ENCODE data around the gene RBMX. TPM values are rescaled to one million over a fixed set of nuclear protein-coding genes. Genes with fewer than 3 reads are reported as not detected.

Gene RBMX
- total RNA-seq, 4 donors from 2014 or later, result 158 to 329 (median 317) TPM

DNA sequence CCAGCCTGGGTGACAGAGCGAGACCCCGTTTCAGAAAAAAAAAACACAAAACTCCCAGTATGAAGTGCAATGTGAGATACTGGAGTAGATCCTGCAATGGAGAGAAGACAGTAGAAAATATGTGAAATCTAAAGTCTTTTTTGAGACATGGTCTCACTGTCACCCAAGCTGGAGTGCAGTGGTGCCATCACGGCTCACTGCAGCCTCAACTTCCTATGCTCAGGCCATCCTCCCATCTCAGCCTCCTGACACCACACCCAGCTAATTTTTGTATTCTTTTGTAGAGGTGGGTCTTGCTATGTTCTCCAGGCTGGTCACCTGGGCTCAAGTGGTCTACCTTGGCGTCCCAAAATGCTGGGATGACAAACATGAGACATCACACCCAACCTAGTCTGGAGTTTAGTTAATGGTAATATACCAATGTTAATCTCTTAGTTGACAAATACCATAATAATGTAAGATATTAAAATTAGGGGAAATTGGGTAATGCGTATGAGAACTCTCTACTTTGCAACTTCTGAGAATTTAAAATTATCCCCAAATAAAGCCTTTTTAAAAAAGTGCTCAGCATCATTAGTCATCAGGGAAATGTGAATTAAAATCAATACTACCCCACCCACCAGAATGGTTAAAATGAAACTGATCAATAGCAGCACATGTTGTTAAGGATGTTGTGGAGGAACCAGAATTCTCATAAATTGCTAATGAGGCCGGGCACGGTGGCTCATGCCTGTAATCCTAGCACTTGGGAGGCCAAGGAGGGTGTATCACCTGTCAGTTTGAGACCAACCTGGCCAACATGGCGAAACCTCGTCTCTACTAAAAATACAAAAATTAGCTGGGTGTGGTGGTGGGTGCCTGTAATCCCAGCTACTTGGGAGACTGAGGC, 15.0 kb downstream of the RBMX start:
- Histone ChIP-seq H3K9me3 (no peaks in the 10 kb centered on the region), H3K27ac (peak overlapping the region in 2 of 4 donors; percentile 19 to 48), H3K36me3 (peaks cover 0 to 59% of the 10 kb centered on the region in 2 donors), H3K27me3 (no peaks in the 10 kb centered on the region), H3K4me3 (no peak overlapping the region), H3K4me1 (peaks cover 0 to 31% (median 0%) of the 10 kb centered on the region in 3 donors)
- 85 to 95% methylated on average over 3 to 8 of the region's 9 CpGs for WGBS, 2 donors (ENCODE audit: low coverage in 1 of 2)
- TF ChIP-seq CTCF (IDR thresholded peaks at IDR 0.05) (no peak), POLR2AphosphoS5 (IDR thresholded peaks at IDR 0.05) (no peak), EP300 (IDR thresholded peaks at IDR 0.05) (no peak), POLR2A (IDR thresholded peaks at IDR 0.05) (no peak)
- no peak for ATAC-seq

- H3K27ac ChIP-seq, result no peak overlapping the region
- TF ChIP-seq POLR2AphosphoS5 (IDR thresholded peaks at IDR 0.05) (no peak), CTCF (IDR thresholded peaks at IDR 0.05) (no peak), EP300 (IDR thresholded peaks at IDR 0.05) (no peak), POLR2A (IDR thresholded peaks at IDR 0.05) (no peak)
- no peaks in the 10 kb centered on the region for H3K9me3 ChIP-seq
- H3K4me3 ChIP-seq, result no peak overlapping the region
- peaks cover 0 to 20% (median 0%) of the 10 kb centered on the region in 3 donors for H3K4me1 ChIP-seq
- no peaks in the 10 kb centered on the region for H3K27me3 ChIP-seq
- 78 to 88% methylated on average over 2 of the region's 2 CpGs for WGBS, 2 donors (ENCODE audit: low coverage in 1 of 2)
- no peak for ATAC-seq
- H3K36me3 ChIP-seq, result peaks cover 0 to 50% of the 10 kb centered on the region in 2 donors
Observed at GRCh38 chrX:136863826-136864225, 16.7 kb downstream of the RBMX start.

DNA sequence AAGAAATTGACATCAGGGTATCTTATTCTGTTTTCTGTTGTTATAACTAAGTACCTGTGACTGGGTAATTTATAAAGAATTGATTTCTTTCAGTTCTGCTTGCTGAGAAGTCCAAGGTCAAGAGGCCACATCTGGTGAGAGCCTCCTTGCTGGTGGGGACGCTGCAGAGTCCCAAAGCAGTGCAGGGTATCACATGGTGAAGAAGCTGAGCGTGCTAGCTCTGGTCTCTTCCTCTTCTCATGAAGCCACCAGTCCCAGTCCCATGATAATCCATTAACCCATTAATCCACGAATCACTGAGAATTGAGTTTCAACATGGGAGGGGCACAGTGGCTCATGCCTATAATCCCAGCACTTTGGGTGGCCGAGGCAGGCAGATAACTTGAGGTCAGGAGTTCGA, 18.0 kb downstream of the RBMX start:
- 33% methylated on average over 1 of the region's 5 CpGs; no CpG with 5 or more reads in 1 of the 2 donors for WGBS, 2 donors (ENCODE audit: low coverage in 1 of 2)
- ATAC-seq, result no peak
- Histone ChIP-seq H3K4me1 (peaks cover 0 to 8% (median 0%) of the 10 kb centered on the region in 3 donors), H3K27ac (no peak overlapping the region), H3K9me3 (no peaks in the 10 kb centered on the region), H3K4me3 (no peak overlapping the region), H3K27me3 (no peaks in the 10 kb centered on the region), H3K36me3 (peaks cover 0 to 41% of the 10 kb centered on the region in 2 donors)
- TF ChIP-seq POLR2AphosphoS5 (IDR thresholded peaks at IDR 0.05) (no peak), CTCF (IDR thresholded peaks at IDR 0.05) (no peak), EP300 (IDR thresholded peaks at IDR 0.05) (no peak), POLR2A (IDR thresholded peaks at IDR 0.05) (no peak)

- peaks cover 0 to under 1% (median 0%) of the 10 kb centered on the region in 3 donors for H3K4me1 ChIP-seq
- TF ChIP-seq POLR2AphosphoS5 (IDR thresholded peaks at IDR 0.05), result no peak
- H3K36me3 ChIP-seq, result peaks cover 0 to 42% of the 10 kb centered on the region in 2 donors
- H3K27me3 ChIP-seq, result no peaks in the 10 kb centered on the region
- no peak overlapping the region for H3K27ac ChIP-seq
- WGBS, 2 donors (ENCODE audit: low coverage in 1 of 2), result 17 to 100% methylated on average over 1 of the region's 1 CpG
- ATAC-seq, result no peak
- no peak overlapping the region for H3K4me3 ChIP-seq
- H3K9me3 ChIP-seq, result no peaks in the 10 kb centered on the region
Observed at GRCh38 chrX:136861877-136862276, 18.6 kb downstream of the RBMX start.

- TF ChIP-seq CTCF (IDR thresholded peaks at IDR 0.05), result no peak
- TF ChIP-seq POLR2A (IDR thresholded peaks at IDR 0.05), result no peak
- no peak for TF ChIP-seq EP300 (IDR thresholded peaks at IDR 0.05)
- Histone ChIP-seq H3K27me3 (no peaks in the 10 kb centered on the region), H3K36me3 (peaks cover 0 to 54% of the 10 kb centered on the region in 2 donors), H3K9me3 (no peaks in the 10 kb centered on the region), H3K4me1 (no peaks in the 10 kb centered on the region), H3K4me3 (no peak overlapping the region), H3K27ac (no peak overlapping the region)
- WGBS, 2 donors (ENCODE audit: low coverage in 1 of 2), result 80 to 94% methylated on average over 1 to 3 of the region's 4 CpGs
- no peak for ATAC-seq
Observed at GRCh38 chrX:136858007-136858756, 22.3 kb downstream of the RBMX start.
